PC-9 (cell line): ENCODE measurements around the gene DOCK4.

ENCODE experiments used
- CTCF ChIP-seq: fragments of 200-600 bp; sonication (generic); conservative IDR thresholded peaks from 2 replicates; pipeline ENCODE4 v1.6.1; 2017; ENCODE audit warnings: mixed run types, antibody characterized with exemption, mild to moderate bottlenecking, moderate library complexity
- EZH2 ChIP-seq: fragments of 200-600 bp; sonication (generic); IDR thresholded peaks from 2 replicates; pipeline ENCODE4 v1.8.0; 2017; ENCODE audit warnings: antibody characterized with exemption, low read depth

GRCh38 chr7:111681242-111681641, 525.0 kb downstream of the DOCK4 start:
- TF ChIP-seq CTCF: no peak
- TF ChIP-seq EZH2: no peak
